OCI-LY3 (cell line): ENCODE results near the gene FAM156A.
"Not testable (repeated sequence)": the region's sequence is repeated elsewhere in the genome, so short reads cannot be mapped to it uniquely, and the experiment has no call there.

Experiments used
- H2AFZ ChIP-seq: fragments of 200-600, 300-600 bp; shearing (Covaris generic); 2 replicates; pipeline ENCODE4 v1.6.0; 2014; ENCODE audit warnings: antibody characterized with exemption, low read depth, low read length
- H3K27ac ChIP-seq: fragments of 200-600, 300-600 bp; sonication (generic); 2 replicates; pipeline ENCODE4 v1.5.1; 2014; ENCODE audit warnings: mild to moderate bottlenecking, low read length, moderate library complexity, mixed read lengths
- H3K27me3 ChIP-seq: fragments of 200-600, 300-600 bp; sonication (generic); 2 replicates; pipeline ENCODE4 v1.6.1; 2014; ENCODE audit warnings: low read depth, low read length, mixed read lengths
- H3K36me3 ChIP-seq: fragments of 200-600, 300-600 bp; sonication (generic); replicated peaks from 2 replicates; pipeline ENCODE3; 2014; ENCODE audit warnings: low read depth, low read length, mixed read lengths
- H3K4me1 ChIP-seq: fragments of 300-600, 200-600 bp; sonication (generic); 2 replicates; pipeline ENCODE4 v1.6.1; 2014; ENCODE audit warnings: low read length, mixed read lengths
- H3K4me2 ChIP-seq: fragments of 200-600, 300-600 bp; sonication (generic); 2 replicates; pipeline ENCODE4 v1.6.1; 2014; ENCODE audit warnings: low read length, mixed read lengths
- H3K4me3 ChIP-seq: fragments of 300-600, 200-600 bp; sonication (generic); 2 replicates; pipeline ENCODE4 v1.5.1; 2014; ENCODE audit warnings: antibody characterized with exemption, mild to moderate bottlenecking, low read length, moderate library complexity
- H3K79me2 ChIP-seq: fragments of 300-600, 200-600 bp; shearing (Covaris generic); 2 replicates; pipeline ENCODE4 v1.6.1; 2014; ENCODE audit warnings: mild to moderate bottlenecking, low read length, mixed read lengths
- H3K9ac ChIP-seq: fragments of 300-600, 200-600 bp; shearing (Covaris generic); 2 replicates; pipeline ENCODE4 v1.6.0; 2014; ENCODE audit warnings: mild to moderate bottlenecking, low read length, moderate library complexity
- H3K9me3 ChIP-seq: fragments of 200-600, 300-600 bp; shearing (Covaris generic); 2 replicates; pipeline ENCODE4 v1.6.1; 2014; ENCODE audit warnings: low read length, mixed read lengths; ENCODE audit not compliant: insufficient read depth
- H4K20me1 ChIP-seq: fragments of 200-600, 300-600 bp; sonication (generic); 2 replicates; pipeline ENCODE4 v1.6.1; 2016; ENCODE audit warnings: low read length, mixed read lengths; ENCODE audit not compliant: insufficient read depth
- EZH2phosphoT487 ChIP-seq: fragments of 200-600 bp; shearing (Covaris generic); IDR thresholded peaks from 2 replicates; pipeline ENCODE4 v1.6.1; 2018; ENCODE audit warnings: antibody characterized with exemption, mixed run types, low read depth
- TF ChIP-seq, protein P1 (sequence below): fragments of 200-600, 300-600 bp; sonication (generic); IDR thresholded peaks from 2 replicates; pipeline ENCODE4 v1.5.1; 2014; ENCODE audit warnings: antibody characterized with exemption, low read length, low read depth

Gene FAM156A, protein sequence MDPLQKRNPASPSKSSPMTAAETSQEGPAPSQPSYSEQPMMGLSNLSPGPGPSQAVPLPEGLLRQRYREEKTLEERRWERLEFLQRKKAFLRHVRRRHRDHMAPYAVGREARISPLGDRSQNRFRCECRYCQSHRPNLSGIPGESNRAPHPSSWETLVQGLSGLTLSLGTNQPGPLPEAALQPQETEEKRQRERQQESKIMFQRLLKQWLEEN

GRCh38 chrX:52958113-52958959 is at the start of gene FAM156A:
Gene FAM156A (minus strand): TSS chrX:52958518. CDS start chrX:52948588, 9,930 bp downstream.
- not testable (repeated sequence) for H3K4me2 ChIP-seq, H2AFZ ChIP-seq, H3K27me3 ChIP-seq, H3K4me3 ChIP-seq, H4K20me1 ChIP-seq, H3K9me3 ChIP-seq, H3K27ac ChIP-seq, H3K4me1 ChIP-seq, H3K36me3 ChIP-seq, H3K9ac ChIP-seq, H3K79me2 ChIP-seq

GRCh38 chrX:53005327-53005726 is 47.0 kb upstream of the FAM156A start:
- no peak overlapping the region for H3K27ac ChIP-seq
- no peak overlapping the region for H3K4me3 ChIP-seq
- H3K4me2 ChIP-seq: no peak overlapping the region
- H3K79me2 ChIP-seq: no peaks in the 10 kb centered on the region
- no peak overlapping the region for H3K9ac ChIP-seq
- H3K36me3 ChIP-seq: no peaks in the 10 kb centered on the region
- TF ChIP-seq EZH2phosphoT487: no peak
- TF ChIP-seq, protein P1, sequence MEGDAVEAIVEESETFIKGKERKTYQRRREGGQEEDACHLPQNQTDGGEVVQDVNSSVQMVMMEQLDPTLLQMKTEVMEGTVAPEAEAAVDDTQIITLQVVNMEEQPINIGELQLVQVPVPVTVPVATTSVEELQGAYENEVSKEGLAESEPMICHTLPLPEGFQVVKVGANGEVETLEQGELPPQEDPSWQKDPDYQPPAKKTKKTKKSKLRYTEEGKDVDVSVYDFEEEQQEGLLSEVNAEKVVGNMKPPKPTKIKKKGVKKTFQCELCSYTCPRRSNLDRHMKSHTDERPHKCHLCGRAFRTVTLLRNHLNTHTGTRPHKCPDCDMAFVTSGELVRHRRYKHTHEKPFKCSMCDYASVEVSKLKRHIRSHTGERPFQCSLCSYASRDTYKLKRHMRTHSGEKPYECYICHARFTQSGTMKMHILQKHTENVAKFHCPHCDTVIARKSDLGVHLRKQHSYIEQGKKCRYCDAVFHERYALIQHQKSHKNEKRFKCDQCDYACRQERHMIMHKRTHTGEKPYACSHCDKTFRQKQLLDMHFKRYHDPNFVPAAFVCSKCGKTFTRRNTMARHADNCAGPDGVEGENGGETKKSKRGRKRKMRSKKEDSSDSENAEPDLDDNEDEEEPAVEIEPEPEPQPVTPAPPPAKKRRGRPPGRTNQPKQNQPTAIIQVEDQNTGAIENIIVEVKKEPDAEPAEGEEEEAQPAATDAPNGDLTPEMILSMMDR: no peak
- no peak overlapping the region for H2AFZ ChIP-seq
- H3K4me1 ChIP-seq: peaks cover 3% of the 10 kb centered on the region; the same call in 1 of the 2 replicates
- no peaks in the 10 kb centered on the region for H4K20me1 ChIP-seq
- H3K27me3 ChIP-seq: no peaks in the 10 kb centered on the region
- no peaks in the 10 kb centered on the region for H3K9me3 ChIP-seq

DNA sequence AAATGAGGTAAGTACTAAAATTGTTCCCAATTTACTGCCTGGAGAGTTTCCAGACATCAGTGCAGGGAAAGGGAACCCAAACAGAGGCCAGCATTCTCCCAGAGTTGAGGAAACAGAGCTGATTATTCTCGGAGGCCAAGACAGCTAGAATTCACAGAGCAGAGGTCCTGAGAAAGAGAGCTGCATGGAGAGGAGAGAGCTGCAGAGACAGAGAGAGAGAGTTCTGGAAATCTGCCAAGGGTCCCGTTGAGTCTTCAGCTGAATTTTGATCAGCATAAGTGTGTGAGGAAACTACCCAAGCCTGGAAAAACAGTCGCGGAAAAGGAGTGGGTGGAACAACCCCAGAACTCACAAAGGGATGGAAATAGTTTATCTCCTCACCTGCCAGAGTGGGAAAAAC is 46.5 kb upstream of the FAM156A start:
- H3K27me3 ChIP-seq: no peaks in the 10 kb centered on the region
- H3K4me2 ChIP-seq: no peak overlapping the region
- no peak overlapping the region for H2AFZ ChIP-seq
- H3K4me1 ChIP-seq: peaks cover 3% of the 10 kb centered on the region; the same call in 1 of the 2 replicates
- TF ChIP-seq, protein P1: no peak
- TF ChIP-seq EZH2phosphoT487: no peak
- H3K27ac ChIP-seq: no peak overlapping the region
- H3K79me2 ChIP-seq: no peaks in the 10 kb centered on the region
- no peaks in the 10 kb centered on the region for H3K9me3 ChIP-seq
- no peak overlapping the region for H3K9ac ChIP-seq
- H3K36me3 ChIP-seq: no peaks in the 10 kb centered on the region
- no peak overlapping the region for H3K4me3 ChIP-seq
- no peaks in the 10 kb centered on the region for H4K20me1 ChIP-seq

- Histone ChIP-seq H4K20me1 (no peaks in the 10 kb centered on the region), H2AFZ (no peak overlapping the region), H3K79me2 (no peaks in the 10 kb centered on the region), H3K4me2 (no peak overlapping the region), H3K9me3 (no peaks in the 10 kb centered on the region), H3K9ac (no peak overlapping the region), H3K27ac (no peak overlapping the region), H3K4me3 (no peak overlapping the region), H3K27me3 (no peaks in the 10 kb centered on the region), H3K4me1 (peaks cover 3% of the 10 kb centered on the region; the same call in 1 of the 2 replicates), H3K36me3 (no peaks in the 10 kb centered on the region)
- TF ChIP-seq EZH2phosphoT487: no peak
- TF ChIP-seq, protein P1: no peak
Observed at GRCh38 chrX:53004038-53004437, 45.7 kb upstream of the FAM156A start.
